ENCODE data around the gene SOCS6.

DNA sequence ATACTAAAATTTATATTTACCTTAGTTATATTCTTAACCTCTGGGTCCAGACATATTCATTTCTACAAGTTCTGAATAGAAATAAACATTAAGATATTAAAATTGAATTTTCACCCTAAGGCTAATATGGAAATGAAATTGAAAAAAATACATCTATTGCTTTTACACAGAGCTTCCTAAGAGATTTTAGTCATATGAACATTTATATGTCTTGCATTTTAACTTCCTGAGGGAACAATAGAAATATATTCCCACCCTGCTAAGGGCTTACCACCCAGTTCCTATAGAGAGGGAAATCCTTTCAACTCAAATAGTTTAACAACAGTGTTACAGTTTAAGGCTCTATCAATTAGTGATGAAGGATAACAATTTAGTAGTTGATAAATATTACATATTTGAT is 60.5 kb downstream of the SOCS6 start:
- TF ChIP-seq, protein P1, sequence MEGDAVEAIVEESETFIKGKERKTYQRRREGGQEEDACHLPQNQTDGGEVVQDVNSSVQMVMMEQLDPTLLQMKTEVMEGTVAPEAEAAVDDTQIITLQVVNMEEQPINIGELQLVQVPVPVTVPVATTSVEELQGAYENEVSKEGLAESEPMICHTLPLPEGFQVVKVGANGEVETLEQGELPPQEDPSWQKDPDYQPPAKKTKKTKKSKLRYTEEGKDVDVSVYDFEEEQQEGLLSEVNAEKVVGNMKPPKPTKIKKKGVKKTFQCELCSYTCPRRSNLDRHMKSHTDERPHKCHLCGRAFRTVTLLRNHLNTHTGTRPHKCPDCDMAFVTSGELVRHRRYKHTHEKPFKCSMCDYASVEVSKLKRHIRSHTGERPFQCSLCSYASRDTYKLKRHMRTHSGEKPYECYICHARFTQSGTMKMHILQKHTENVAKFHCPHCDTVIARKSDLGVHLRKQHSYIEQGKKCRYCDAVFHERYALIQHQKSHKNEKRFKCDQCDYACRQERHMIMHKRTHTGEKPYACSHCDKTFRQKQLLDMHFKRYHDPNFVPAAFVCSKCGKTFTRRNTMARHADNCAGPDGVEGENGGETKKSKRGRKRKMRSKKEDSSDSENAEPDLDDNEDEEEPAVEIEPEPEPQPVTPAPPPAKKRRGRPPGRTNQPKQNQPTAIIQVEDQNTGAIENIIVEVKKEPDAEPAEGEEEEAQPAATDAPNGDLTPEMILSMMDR (IDR thresholded peaks at IDR 0.05), result no peak
- TF ChIP-seq POLR2A (IDR thresholded peaks at IDR 0.05), result no peak
